ENCODE results near the gene FMR1.

Gene FMR1

GRCh38 chrX:147917700-147918695 is 6.3 kb downstream of the FMR1 start:
- no peak for DNase-seq

- DNase-seq: no peak
These were observed 8.5 kb downstream of the FMR1 start for GRCh38 chrX:147920161-147920666.

GRCh38 chrX:147923605-147924004 is 11.9 kb downstream of the FMR1 start:
- no peak for DNase-seq

GRCh38 chrX:147927256-147927655 is 15.5 kb downstream of the FMR1 start:
- no peak for DNase-seq

GRCh38 chrX:147933815-147934214 is 22.1 kb downstream of the FMR1 start:
- no peak for DNase-seq

- DNase-seq: no peak
These were observed 23.5 kb downstream of the FMR1 start for GRCh38 chrX:147935156-147935758.

GRCh38 chrX:147945286-147945685 is 33.6 kb downstream of the FMR1 start:
- no peak for DNase-seq

GRCh38 chrX:147948531-147948930 is 36.8 kb downstream of the FMR1 start:
- DNase-seq: no peak

GRCh38 chrX:147950352-147950751 is 38.6 kb downstream of the FMR1 start:
- no peak for DNase-seq

GRCh38 chrX:147953976-147954375 is 42.3 kb downstream of the FMR1 start:
- DNase-seq: no peak

- no peak for DNase-seq
These were observed 45.6 kb downstream of the FMR1 start for GRCh38 chrX:147957291-147957690.

- DNase-seq: no peak
These were observed 46.6 kb downstream of the FMR1 start for GRCh38 chrX:147958291-147958690.

GRCh38 chrX:147960722-147961121 is 49.0 kb downstream of the FMR1 start:
- no peak for DNase-seq

- DNase-seq: no peak
These were observed 50.8 kb downstream of the FMR1 start for GRCh38 chrX:147962476-147962875.

GRCh38 chrX:147978931-147979330 is 67.2 kb downstream of the FMR1 start:
- DNase-seq: no peak

GRCh38 chrX:147981038-147981752 is 69.5 kb downstream of the FMR1 start, which contains the start of gene FMR1NB:
TSS of gene FMR1NB (plus strand) at chrX:147981337. CDS start at chrX:147981403, 66 bp downstream.
- no peak for DNase-seq
